ENCODE results near the gene AHSG.

AHSG gene

GRCh38 chr3:186592682-186593081 lies 20.2 kb upstream of the AHSG start:
- DNase-seq (ENCODE audit: extremely low read depth in 1 of 2, low read depth in 1 of 2), result no peak

- no peak for DNase-seq (ENCODE audit: extremely low read depth in 1 of 2, low read depth in 1 of 2)
Observed at GRCh38 chr3:186593862-186594261, 19.0 kb upstream of the AHSG start.

DNA sequence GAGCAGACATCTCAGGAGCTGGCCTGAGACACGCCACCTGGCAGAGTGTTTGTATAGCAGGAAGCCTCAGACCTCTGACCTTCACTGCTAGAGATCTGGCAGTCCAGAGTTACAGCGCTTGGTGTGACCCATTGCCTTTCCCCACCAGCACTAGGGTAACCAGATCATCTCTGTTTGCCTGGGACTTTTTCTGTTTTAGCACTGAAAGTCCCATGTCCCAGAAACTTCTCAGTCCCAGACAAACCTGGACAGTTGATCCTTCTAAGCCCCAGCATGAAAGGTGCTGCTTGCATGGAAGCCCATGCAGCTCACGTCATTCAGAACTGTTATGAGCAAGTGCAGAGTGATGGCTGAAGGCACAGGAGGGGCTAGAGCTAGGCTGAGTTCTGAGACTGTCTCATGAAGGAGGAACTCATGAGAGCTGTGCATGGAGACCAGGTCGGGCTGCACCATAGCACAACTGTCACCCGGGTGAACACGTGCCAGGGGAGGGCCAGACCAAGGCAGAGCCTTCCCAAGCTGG lies 18.2 kb upstream of the AHSG start:
- DNase-seq (ENCODE audit: extremely low read depth in 1 of 2, low read depth in 1 of 2), result no peak

GRCh38 chr3:186596568-186597287 lies 16.1 kb upstream of the AHSG start:
- DNase-seq (ENCODE audit: extremely low read depth in 1 of 2, low read depth in 1 of 2), result no peak

- DNase-seq (ENCODE audit: extremely low read depth in 1 of 2, low read depth in 1 of 2), result no peak
Observed at GRCh38 chr3:186598108-186598784, 14.6 kb upstream of the AHSG start.

- DNase-seq (ENCODE audit: extremely low read depth in 1 of 2, low read depth in 1 of 2), result no peak
Observed at GRCh38 chr3:186598794-186599141, 14.1 kb upstream of the AHSG start.

GRCh38 chr3:186599142-186599784 lies 13.6 kb upstream of the AHSG start:
- DNase-seq (ENCODE audit: extremely low read depth in 1 of 2, low read depth in 1 of 2), result no peak

GRCh38 chr3:186599785-186600166 lies 13.1 kb upstream of the AHSG start:
- no peak for DNase-seq (ENCODE audit: extremely low read depth in 1 of 2, low read depth in 1 of 2)

- no peak for DNase-seq (ENCODE audit: extremely low read depth in 1 of 2, low read depth in 1 of 2)
Observed at GRCh38 chr3:186600896-186601295, 12.0 kb upstream of the AHSG start.

GRCh38 chr3:186603159-186603558 lies 9.7 kb upstream of the AHSG start:
- no peak for DNase-seq (ENCODE audit: extremely low read depth in 1 of 2, low read depth in 1 of 2)

DNA sequence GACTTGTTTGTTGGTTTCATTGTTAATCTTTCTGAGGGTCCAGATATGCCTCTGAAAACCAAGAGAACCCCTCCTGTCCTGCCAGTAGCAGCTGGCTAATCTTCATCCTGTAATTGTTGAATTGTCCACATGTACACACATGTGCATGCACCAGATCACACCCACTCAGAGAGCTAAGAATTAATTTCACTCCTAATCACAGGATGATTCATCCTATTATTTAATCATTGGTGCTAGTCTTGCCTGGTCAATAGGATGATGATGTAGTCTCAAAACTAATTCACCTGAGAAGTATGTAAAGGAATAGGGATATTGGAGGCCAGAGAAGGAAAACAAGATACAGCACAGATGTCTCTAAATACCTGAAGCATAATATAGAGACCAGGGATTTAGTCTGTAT lies 7.8 kb upstream of the AHSG start:
- DNase-seq (ENCODE audit: extremely low read depth in 1 of 2, low read depth in 1 of 2), result no peak

- no peak for DNase-seq (ENCODE audit: extremely low read depth in 1 of 2, low read depth in 1 of 2)
Observed at GRCh38 chr3:186605561-186606545, 7.0 kb upstream of the AHSG start.

DNA sequence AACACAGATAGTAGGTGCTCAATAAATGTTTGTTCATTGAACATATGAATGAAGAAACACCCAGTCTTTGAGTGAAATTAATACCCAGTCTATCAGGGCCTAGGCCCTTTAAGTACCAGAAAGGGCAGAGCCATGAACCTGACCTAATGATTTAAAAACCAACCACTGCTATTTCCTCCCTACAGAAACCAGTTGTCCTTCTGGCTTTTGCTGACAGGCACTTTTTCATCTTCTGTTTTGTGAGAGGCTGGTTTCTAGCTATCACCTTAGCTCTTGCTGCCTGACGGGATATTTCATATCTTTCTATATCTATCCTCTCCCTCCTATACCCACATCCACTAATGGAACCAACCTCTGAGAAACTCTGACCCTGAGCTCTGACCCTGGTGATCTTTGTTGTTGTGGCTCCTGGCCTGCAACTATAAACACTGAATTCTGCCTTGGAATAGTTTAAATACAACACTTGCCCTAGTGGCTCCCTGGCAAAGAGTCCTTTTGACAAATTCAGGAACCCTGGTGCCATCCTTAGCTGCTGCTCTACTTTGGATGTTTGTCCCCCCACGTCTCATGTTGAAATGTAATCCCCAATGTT lies 4.1 kb upstream of the AHSG start:
- DNase-seq (ENCODE audit: extremely low read depth in 1 of 2, low read depth in 1 of 2), result no peak

DNA sequence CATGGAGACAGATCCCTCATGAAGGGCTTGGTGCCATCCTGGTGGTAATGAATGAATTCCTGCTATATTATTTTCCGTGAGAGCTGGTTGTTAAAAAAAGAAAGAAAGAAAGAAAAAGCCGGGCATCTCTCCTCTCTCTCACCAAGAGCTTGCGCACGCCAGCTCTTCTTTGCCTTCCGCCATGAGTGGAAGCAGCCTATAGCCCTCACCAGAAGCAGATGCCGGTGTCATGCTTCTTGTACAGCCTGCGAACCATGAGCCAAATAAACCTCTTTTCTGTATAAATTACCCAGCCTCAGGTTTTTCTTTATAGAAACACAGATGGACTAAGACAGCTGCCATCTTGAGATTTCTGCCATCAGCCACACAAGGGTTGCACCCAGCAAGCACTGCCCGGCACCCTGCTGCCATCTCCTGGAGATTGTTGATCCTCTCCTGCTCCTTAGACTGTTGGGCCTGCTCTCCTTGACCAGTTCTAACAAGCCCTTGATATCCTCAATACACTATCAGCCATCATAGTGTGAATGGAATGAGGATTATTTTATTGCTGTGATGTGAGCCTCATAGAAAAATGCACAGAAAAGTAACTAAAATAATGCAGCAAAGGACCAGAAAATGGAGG lies 3.5 kb upstream of the AHSG start:
- no peak for DNase-seq (ENCODE audit: extremely low read depth in 1 of 2, low read depth in 1 of 2)

DNA sequence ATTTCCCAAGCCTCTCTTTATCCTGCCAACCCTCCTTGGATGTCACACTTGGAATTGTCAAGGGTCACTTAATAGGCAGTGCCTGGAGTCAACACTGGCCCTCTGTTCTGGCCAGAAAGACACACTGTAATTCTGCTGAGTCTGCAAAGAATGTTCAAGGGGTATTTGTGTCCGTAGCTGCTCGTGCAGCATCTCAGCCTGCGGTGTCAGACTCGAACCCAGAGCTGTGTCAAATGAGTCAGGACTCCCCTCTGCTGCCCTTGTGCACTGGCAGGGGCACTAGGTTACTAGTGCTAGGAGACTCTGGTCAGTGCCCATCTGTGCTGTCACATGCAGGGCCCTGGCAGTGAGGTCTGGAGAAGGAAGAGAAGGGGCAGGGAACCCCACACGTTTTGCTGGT lies 795 bp upstream of the AHSG start:
- DNase-seq (ENCODE audit: extremely low read depth in 1 of 2, low read depth in 1 of 2), result no peak

DNA sequence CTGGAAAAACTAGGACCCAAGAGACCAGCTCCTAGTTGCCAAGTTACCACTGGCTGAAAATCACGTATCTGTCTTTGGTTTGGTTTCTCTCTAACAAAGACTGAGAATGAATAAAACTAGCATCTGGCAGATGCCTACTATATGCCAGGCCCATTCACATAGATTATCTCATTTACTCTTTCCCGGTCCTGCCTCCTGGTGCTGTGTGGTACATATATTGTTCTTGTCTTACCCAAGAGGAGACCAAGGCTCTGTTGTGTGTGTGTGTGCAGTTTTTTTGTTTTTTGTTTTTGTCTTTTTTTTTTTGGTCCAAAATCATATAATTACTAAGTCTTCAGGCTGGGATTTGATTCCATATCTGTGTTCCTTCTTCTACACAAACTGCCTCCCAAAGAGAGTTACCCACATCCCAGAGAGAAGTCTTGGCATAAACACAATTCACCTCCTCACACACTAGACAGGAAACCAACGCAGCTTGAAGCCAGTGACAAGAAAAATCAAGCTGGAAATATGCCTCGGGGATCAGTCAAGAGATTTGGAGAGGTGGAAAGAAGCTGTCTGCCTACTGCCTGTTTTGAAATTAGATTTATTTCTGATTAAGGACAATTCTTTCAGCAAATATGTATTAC lies 891 bp downstream of the AHSG start:
- DNase-seq (ENCODE audit: extremely low read depth in 1 of 2, low read depth in 1 of 2), result no peak

GRCh38 chr3:186614266-186614596 lies 1.4 kb downstream of the AHSG start:
- no peak for DNase-seq (ENCODE audit: extremely low read depth in 1 of 2, low read depth in 1 of 2)

- DNase-seq (ENCODE audit: extremely low read depth in 1 of 2, low read depth in 1 of 2), result peak; percentile 44 to 52
Observed at GRCh38 chr3:186614597-186615483, 2.0 kb downstream of the AHSG start.

GRCh38 chr3:186616299-186616617 lies 3.4 kb downstream of the AHSG start:
- DNase-seq (ENCODE audit: extremely low read depth in 1 of 2, low read depth in 1 of 2), result no peak
